ENCODE measurements around the gene RRP15.

Gene RRP15, protein sequence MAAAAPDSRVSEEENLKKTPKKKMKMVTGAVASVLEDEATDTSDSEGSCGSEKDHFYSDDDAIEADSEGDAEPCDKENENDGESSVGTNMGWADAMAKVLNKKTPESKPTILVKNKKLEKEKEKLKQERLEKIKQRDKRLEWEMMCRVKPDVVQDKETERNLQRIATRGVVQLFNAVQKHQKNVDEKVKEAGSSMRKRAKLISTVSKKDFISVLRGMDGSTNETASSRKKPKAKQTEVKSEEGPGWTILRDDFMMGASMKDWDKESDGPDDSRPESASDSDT

DNA sequence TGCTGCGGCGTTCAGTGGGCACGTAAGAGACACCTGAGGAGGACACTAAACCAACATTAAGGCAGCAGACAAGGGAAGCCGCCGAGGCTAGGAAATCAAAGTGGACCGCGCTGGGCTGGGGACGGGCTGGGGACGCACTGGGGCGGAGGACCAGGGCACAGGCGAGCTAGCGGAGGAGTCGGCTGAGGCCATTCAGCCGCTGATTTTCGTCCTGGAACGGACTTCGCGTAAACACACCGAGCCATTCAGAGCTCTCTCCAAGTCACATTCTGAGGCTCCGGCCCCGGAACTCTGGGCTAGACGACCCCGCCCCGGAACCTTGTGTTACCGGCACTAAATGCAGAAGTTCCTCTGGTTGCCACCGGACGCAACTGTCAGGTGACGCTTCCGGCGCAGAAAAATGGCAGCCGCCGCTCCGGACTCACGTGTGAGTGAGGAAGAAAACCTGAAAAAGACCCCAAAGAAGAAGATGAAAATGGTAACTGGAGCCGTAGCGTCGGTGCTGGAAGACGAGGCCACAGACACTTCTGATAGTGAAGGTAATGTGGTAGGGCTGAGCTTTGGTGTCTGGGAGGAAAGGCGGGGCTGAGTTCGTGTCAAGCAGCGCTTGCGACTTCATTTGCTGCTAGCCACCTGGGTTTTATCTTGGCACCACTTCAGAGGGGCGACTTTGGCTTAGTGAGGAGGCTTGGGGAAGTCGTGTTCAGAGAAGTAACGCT, at the start of gene RRP15:
Gene RRP15 (plus strand): TSS at position 377 of the 719 bp plus-strand sequence. CDS start 24 bp downstream, at position 401.
- WGBS (ENCODE audit: insufficient coverage, insufficient read length): no CpG with 5 or more reads among the region's 45 CpGs
- DNase-seq (ENCODE audit: low read depth, low spot score): peak; percentile 78
- H3K27ac ChIP-seq (ENCODE audit: low read length): no peak within 1 kb of the TSS
- no peaks in the 10 kb centered on the region for H3K36me3 ChIP-seq (ENCODE audit: control insufficient read depth, insufficient read depth, low read length)
- H3K27me3 ChIP-seq (ENCODE audit: control insufficient read depth, insufficient read depth, low read length): no peaks in the 10 kb centered on the region
- peak within 1 kb of the TSS; percentile 92 for H3K4me3 ChIP-seq (ENCODE audit: low read length)
- no peaks in the 10 kb centered on the region for H3K9me3 ChIP-seq (ENCODE audit: control insufficient read depth, insufficient read depth, low read length)
- H3K4me1 ChIP-seq (ENCODE audit: control insufficient read depth, insufficient read depth, low read length): no peaks in the 10 kb centered on the region

DNA sequence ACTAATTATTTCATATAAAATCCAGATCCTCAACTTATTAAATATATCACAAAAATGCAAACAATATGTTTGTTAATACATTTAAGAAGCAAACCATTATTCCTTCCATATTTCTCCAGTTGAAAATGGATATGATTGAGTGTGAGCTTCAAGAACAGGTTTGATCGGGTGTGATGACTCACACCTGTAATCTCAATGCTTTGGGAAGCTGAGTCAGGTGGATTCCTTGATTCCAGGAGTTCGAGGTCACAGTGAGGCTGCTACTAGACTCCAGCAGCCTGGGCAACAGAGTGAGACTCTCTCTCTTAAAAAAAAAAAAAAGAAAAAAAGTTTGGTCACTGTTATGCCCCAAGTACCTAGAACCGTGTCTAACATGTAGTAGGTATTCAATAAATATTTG, 42.9 kb upstream of the RRP15 start:
- no peak overlapping the region for H3K4me3 ChIP-seq (ENCODE audit: low read length)
- H3K27me3 ChIP-seq (ENCODE audit: control insufficient read depth, insufficient read depth, low read length): no peaks in the 10 kb centered on the region
- DNase-seq (ENCODE audit: low read depth, low spot score): no peak
- H3K36me3 ChIP-seq (ENCODE audit: control insufficient read depth, insufficient read depth, low read length): no peaks in the 10 kb centered on the region
- no peaks in the 10 kb centered on the region for H3K9me3 ChIP-seq (ENCODE audit: control insufficient read depth, insufficient read depth, low read length)
- H3K4me1 ChIP-seq (ENCODE audit: control insufficient read depth, insufficient read depth, low read length): no peaks in the 10 kb centered on the region
- no peak overlapping the region for H3K27ac ChIP-seq (ENCODE audit: low read length)
- WGBS (ENCODE audit: insufficient coverage, insufficient read length): no CpG with 5 or more reads among the region's 3 CpGs

DNA sequence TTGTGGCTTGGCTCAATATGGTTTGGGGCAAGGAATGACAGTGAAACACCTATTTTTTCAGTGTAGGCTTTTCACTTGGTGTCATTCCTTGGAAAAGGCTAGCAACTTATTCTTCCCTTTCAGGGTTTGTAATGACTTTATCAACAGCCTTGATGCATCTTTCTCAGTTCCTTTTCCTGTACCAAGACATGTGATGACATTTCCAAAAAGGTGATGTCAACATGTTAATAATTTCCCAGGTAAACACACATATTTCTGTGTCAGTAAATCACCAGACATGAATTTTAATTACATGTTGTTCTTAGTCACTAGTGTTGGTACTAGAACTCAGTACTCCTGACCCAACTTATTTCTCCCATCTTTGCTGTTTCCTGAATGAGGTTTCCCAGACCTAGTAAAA, 37.8 kb upstream of the RRP15 start:
- no peak for DNase-seq (ENCODE audit: low read depth, low spot score)
- H3K9me3 ChIP-seq (ENCODE audit: control insufficient read depth, insufficient read depth, low read length): no peaks in the 10 kb centered on the region
- H3K27me3 ChIP-seq (ENCODE audit: control insufficient read depth, insufficient read depth, low read length): no peaks in the 10 kb centered on the region
- no peaks in the 10 kb centered on the region for H3K4me1 ChIP-seq (ENCODE audit: control insufficient read depth, insufficient read depth, low read length)
- no peaks in the 10 kb centered on the region for H3K36me3 ChIP-seq (ENCODE audit: control insufficient read depth, insufficient read depth, low read length)
- no peak overlapping the region for H3K27ac ChIP-seq (ENCODE audit: low read length)
- H3K4me3 ChIP-seq (ENCODE audit: low read length): no peak overlapping the region

DNA sequence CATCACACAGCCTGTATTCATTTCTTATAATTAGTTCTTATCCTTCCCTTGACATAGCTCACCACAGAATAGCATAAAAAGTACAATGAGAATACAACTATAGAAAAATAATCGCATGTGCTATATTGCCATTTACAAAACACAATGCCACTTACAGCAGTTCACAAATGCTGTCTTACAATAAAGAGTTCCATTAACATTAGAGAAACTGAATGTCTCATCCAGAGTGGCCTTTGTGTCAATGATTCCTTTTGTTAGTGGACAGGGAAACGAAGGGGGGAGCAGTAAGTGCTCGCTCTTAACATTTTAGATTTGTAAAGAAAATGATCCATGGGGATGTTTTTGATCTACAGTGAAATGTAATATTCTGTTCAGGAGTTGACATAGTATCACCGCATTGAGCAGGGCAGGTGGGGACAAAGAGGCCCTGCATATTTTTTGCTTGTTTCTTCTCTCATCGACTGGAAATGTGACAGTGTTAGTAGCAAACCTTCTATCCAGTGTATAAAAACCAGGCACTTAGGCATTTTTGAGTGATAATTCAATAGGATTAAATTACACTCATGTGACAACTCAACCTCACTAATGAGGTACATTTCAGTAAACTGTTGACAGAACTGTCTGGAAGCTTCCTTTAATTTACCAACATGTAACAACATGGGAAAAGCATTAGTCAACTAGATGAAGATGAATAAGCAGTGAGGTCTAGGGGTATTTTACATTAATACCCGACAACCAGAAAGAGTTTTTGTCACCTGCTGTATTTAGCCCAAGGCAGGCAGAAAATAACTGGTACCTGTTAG, 35.6 kb upstream of the RRP15 start:
- no peak overlapping the region for H3K4me3 ChIP-seq (ENCODE audit: low read length)
- no peak for DNase-seq (ENCODE audit: low read depth, low spot score)
- H3K27me3 ChIP-seq (ENCODE audit: control insufficient read depth, insufficient read depth, low read length): no peaks in the 10 kb centered on the region
- no peak overlapping the region for H3K27ac ChIP-seq (ENCODE audit: low read length)
- no peaks in the 10 kb centered on the region for H3K9me3 ChIP-seq (ENCODE audit: control insufficient read depth, insufficient read depth, low read length)
- no peaks in the 10 kb centered on the region for H3K36me3 ChIP-seq (ENCODE audit: control insufficient read depth, insufficient read depth, low read length)
- H3K4me1 ChIP-seq (ENCODE audit: control insufficient read depth, insufficient read depth, low read length): peaks cover 4% of the 10 kb centered on the region; the same call in 1 of the 2 replicates
- no CpG with 5 or more reads among the region's 6 CpGs for WGBS (ENCODE audit: insufficient coverage, insufficient read length)

DNA sequence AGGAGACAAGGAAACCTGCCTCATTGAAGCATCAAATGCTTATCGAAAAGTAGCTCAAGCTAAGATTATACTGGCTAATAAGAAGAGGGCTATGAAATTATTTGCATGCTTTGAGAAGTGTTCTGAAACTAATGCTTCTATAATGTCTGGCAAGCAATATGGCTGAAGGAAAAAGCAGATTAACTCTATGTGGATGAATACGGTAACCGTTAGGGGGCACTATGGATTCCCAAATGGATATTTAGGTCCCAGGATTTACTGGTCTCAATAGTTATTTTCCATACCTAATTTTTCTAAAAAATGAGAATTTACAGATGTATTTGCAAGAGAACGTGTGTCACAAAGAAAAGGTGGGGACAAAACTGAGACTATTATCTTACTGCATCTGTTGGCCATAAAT, 34.6 kb upstream of the RRP15 start:
- no peak overlapping the region for H3K4me3 ChIP-seq (ENCODE audit: low read length)
- DNase-seq (ENCODE audit: low read depth, low spot score): no peak

DNA sequence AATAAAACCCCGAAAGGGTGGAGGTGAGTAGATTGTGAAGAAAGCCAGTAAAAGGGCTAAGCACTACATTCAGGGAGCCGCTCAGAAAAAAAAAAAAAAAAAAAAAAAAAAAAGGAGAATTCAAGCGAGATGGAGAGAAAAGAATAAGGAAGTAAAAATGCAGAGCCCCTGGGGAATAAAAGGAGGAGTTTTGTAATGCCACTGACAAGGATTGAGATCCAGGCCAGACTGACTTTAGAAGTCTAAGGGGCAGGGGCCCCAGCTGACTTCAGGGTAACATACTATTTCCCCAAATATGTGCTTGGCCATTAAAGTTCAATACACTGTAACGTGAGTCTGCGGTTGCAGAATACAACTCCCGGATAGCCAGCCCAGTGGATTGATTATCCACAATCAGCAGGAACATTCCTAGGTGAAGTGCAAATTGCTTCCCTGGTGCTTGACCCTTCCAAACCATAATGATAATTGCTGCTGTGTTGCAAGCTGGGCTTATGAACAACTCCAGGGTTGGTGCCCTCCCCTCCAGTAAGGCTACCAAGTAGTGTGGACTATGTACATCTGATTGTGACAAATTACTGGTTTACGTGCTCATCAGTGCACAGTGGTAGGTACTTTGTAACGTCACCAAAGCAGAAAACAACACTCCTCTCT, 30.7 kb upstream of the RRP15 start:
- no peak overlapping the region for H3K27ac ChIP-seq (ENCODE audit: low read length)
- no peak for DNase-seq (ENCODE audit: low read depth, low spot score)
- H3K4me3 ChIP-seq (ENCODE audit: low read length): no peak overlapping the region
- WGBS (ENCODE audit: insufficient coverage, insufficient read length): no CpG with 5 or more reads among the region's 8 CpGs
- H3K4me1 ChIP-seq (ENCODE audit: control insufficient read depth, insufficient read depth, low read length): peaks cover 4% of the 10 kb centered on the region; the same call in 1 of the 2 replicates
- H3K36me3 ChIP-seq (ENCODE audit: control insufficient read depth, insufficient read depth, low read length): no peaks in the 10 kb centered on the region
- H3K9me3 ChIP-seq (ENCODE audit: control insufficient read depth, insufficient read depth, low read length): no peaks in the 10 kb centered on the region
- H3K27me3 ChIP-seq (ENCODE audit: control insufficient read depth, insufficient read depth, low read length): no peaks in the 10 kb centered on the region

More for the DNA sequence above, 34.6 kb upstream of the RRP15 start:
- H3K36me3 ChIP-seq (ENCODE audit: control insufficient read depth, insufficient read depth, low read length): no peaks in the 10 kb centered on the region
- H3K27me3 ChIP-seq (ENCODE audit: control insufficient read depth, insufficient read depth, low read length): no peaks in the 10 kb centered on the region
- H3K4me1 ChIP-seq (ENCODE audit: control insufficient read depth, insufficient read depth, low read length): peaks cover 4% of the 10 kb centered on the region; the same call in 1 of the 2 replicates
- no CpG with 5 or more reads among the region's 4 CpGs for WGBS (ENCODE audit: insufficient coverage, insufficient read length)
- no peak overlapping the region for H3K27ac ChIP-seq (ENCODE audit: low read length)
- H3K9me3 ChIP-seq (ENCODE audit: control insufficient read depth, insufficient read depth, low read length): no peaks in the 10 kb centered on the region

DNA sequence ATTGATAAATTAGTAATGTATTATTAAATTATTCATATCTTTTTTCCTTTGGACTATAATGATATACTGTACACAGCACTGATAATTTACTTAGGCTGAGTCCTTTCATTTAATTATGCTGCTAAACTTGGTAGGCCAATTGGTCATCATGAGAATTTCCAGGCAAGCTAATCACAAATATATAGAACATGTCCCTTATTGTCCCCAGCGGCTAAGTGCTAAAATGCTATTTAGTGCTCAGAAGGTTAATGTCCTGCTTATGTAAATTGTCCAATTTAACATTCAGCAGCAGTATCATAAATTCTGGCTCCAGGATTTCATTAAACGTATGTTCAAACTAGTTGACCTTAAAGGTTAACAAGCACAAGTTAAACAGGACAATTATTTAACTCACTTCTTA, 30.0 kb upstream of the RRP15 start:
- Histone ChIP-seq H3K36me3 (ENCODE audit: control insufficient read depth, insufficient read depth, low read length) (no peaks in the 10 kb centered on the region), H3K27me3 (ENCODE audit: control insufficient read depth, insufficient read depth, low read length) (no peaks in the 10 kb centered on the region), H3K4me1 (ENCODE audit: control insufficient read depth, insufficient read depth, low read length) (peaks cover 4% of the 10 kb centered on the region; the same call in 1 of the 2 replicates), H3K9me3 (ENCODE audit: control insufficient read depth, insufficient read depth, low read length) (no peaks in the 10 kb centered on the region), H3K27ac (ENCODE audit: low read length) (no peak overlapping the region), H3K4me3 (ENCODE audit: low read length) (no peak overlapping the region)
- no peak for DNase-seq (ENCODE audit: low read depth, low spot score)
- no CpG with 5 or more reads among the region's 2 CpGs for WGBS (ENCODE audit: insufficient coverage, insufficient read length)

DNA sequence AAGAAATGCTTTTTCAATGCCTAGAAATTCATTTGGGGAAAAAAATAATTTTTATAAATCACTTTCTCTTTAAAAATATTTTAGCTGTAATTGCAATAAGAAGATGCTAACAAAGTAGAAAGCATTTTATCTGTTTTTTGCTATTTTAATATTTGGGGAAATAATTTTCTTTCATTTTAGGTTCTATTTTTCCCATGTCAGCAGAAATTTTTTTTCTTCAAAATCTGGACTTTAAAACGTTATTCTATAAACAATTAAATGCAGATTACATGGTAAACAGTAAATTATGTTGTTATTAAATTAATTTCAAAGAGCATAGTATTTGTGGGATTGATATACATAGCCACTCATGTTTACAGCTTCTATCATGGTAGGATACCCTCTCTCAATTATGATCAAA, 27.7 kb upstream of the RRP15 start:
- H3K36me3 ChIP-seq (ENCODE audit: control insufficient read depth, insufficient read depth, low read length): no peaks in the 10 kb centered on the region
- no peak overlapping the region for H3K27ac ChIP-seq (ENCODE audit: low read length)
- H3K9me3 ChIP-seq (ENCODE audit: control insufficient read depth, insufficient read depth, low read length): no peaks in the 10 kb centered on the region
- WGBS (ENCODE audit: insufficient coverage, insufficient read length): no CpG with 5 or more reads among the region's 1 CpG
- no peak for DNase-seq (ENCODE audit: low read depth, low spot score)
- no peak overlapping the region for H3K4me3 ChIP-seq (ENCODE audit: low read length)
- peaks cover 4% of the 10 kb centered on the region; the same call in 1 of the 2 replicates for H3K4me1 ChIP-seq (ENCODE audit: control insufficient read depth, insufficient read depth, low read length)
- no peaks in the 10 kb centered on the region for H3K27me3 ChIP-seq (ENCODE audit: control insufficient read depth, insufficient read depth, low read length)

DNA sequence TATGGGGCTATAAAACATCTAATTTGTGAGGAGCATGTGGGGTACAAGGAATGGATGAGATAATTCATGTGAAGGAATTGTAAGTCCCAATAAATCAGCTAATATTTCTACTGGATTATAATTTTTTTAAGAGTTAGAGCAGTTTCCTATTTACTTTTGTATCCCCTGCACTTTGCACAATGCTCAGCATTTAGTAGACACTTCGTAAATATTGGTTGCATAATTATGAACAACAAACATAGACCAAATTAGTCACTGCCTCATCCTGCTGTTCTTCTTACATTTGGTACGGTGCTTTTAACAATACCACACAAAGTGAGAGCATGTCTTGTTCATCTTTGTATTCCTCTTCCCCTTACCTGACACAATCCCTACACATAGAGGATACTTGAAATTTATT, 27.1 kb upstream of the RRP15 start:
- Histone ChIP-seq H3K9me3 (ENCODE audit: control insufficient read depth, insufficient read depth, low read length) (no peaks in the 10 kb centered on the region), H3K27me3 (ENCODE audit: control insufficient read depth, insufficient read depth, low read length) (no peaks in the 10 kb centered on the region), H3K36me3 (ENCODE audit: control insufficient read depth, insufficient read depth, low read length) (no peaks in the 10 kb centered on the region), H3K4me1 (ENCODE audit: control insufficient read depth, insufficient read depth, low read length) (peaks cover 4% of the 10 kb centered on the region; the same call in 1 of the 2 replicates), H3K4me3 (ENCODE audit: low read length) (no peak overlapping the region), H3K27ac (ENCODE audit: low read length) (no peak overlapping the region)
- WGBS (ENCODE audit: insufficient coverage, insufficient read length): no CpG with 5 or more reads among the region's 2 CpGs
- no peak for DNase-seq (ENCODE audit: low read depth, low spot score)

DNA sequence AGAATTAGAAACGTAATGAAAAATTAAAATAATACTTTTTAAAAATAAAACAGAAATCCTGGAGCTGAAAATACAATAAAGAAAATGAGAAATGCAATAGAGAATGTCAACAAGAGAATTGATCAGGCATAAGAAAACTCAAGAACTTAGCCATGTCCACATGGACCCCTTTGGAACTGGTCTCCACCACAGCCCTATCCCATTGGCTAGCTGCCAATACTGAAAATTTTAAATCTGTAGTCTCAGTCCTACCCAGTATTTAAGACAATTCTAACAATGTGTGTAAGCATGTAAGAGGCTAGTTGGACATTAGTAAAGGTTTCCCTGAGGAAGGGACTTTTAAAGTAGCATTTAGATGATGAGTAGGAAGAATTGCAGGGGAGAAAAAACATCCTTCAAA, 25.8 kb upstream of the RRP15 start:
- H3K4me1 ChIP-seq (ENCODE audit: control insufficient read depth, insufficient read depth, low read length): peaks cover 2% of the 10 kb centered on the region; the same call in 1 of the 2 replicates
- no CpG with 5 or more reads among the region's 1 CpG for WGBS (ENCODE audit: insufficient coverage, insufficient read length)
- H3K27me3 ChIP-seq (ENCODE audit: control insufficient read depth, insufficient read depth, low read length): no peaks in the 10 kb centered on the region
- no peak overlapping the region for H3K27ac ChIP-seq (ENCODE audit: low read length)
- DNase-seq (ENCODE audit: low read depth, low spot score): no peak
- no peak overlapping the region for H3K4me3 ChIP-seq (ENCODE audit: low read length)
- H3K9me3 ChIP-seq (ENCODE audit: control insufficient read depth, insufficient read depth, low read length): no peaks in the 10 kb centered on the region
- H3K36me3 ChIP-seq (ENCODE audit: control insufficient read depth, insufficient read depth, low read length): no peaks in the 10 kb centered on the region
